G401 (cell line): ENCODE results near the gene C1QL2. TPM values are rescaled to one million over a fixed set of nuclear protein-coding genes. Genes with fewer than 3 reads are reported as not detected.

Experiments used
- DNase-seq: peaks from one replicate; pipeline ENCODE4 v3.0.0-alpha.2; 2015; ENCODE audit warnings: low spot score
- in situ Hi-C: cut with HindIII; loops from 2 replicates; pipeline ENCODE4 v1.10.0; 2016; ENCODE audit warnings: low sequenced_read_pairs, mixed read lengths
- total RNA-seq: library from RNA; depleted of rRNA; stranded (reverse); fragments of >200 nt; shearing (Covaris generic); gene quantifications from 2 replicates; pipeline ENCODE4 v1.2.3, GENCODE V29; 2014; rRNA removed

C1QL2 gene
- total RNA-seq, 1 experiment from 2014 or later = not detected

- in situ Hi-C loops = no loop called here
- no peak for DNase-seq
Observed at GRCh38 chr2:119113489-119113770, 45.1 kb downstream of the C1QL2 start.

- in situ Hi-C loops = no loop called here
Observed at GRCh38 chr2:119112770-119113488, 45.6 kb downstream of the C1QL2 start.

GRCh38 chr2:119112230-119112629, 46.3 kb downstream of the C1QL2 start:
- DNase-seq = no peak
- in situ Hi-C loops = no loop called here

More at GRCh38 chr2:119112770-119113488, 45.6 kb downstream of the C1QL2 start:
- no peak for DNase-seq

- DNase-seq = no peak
- in situ Hi-C loops = no loop called here
Observed at GRCh38 chr2:119111115-119111975, 47.2 kb downstream of the C1QL2 start.

- in situ Hi-C loops = no loop called here
- DNase-seq = no peak
Observed at GRCh38 chr2:119109866-119110265, 48.7 kb downstream of the C1QL2 start.

GRCh38 chr2:119108186-119108585, 50.4 kb downstream of the C1QL2 start:
- DNase-seq = no peak
- in situ Hi-C loops = no loop called here

GRCh38 chr2:119106301-119106897, 52.2 kb downstream of the C1QL2 start:
- in situ Hi-C loops = no loop called here
- DNase-seq = no peak

Other genes with a start within 250 kb of the C1QL2 start
- not detected in 2 replicates for gene MARCO, start 216.6 kb downstream of the C1QL2 start, total RNA-seq
- gene STEAP3, start 65.1 kb upstream of the C1QL2 start, total RNA-seq = 3.3 and 6.0 TPM in 2 replicates
- 18.6 and 20.9 TPM in 2 replicates for gene C2orf76, start 208.1 kb upstream of the C1QL2 start, total RNA-seq
- 73.3 and 104 TPM in 2 replicates for gene DBI, start 208.2 kb upstream of the C1QL2 start, total RNA-seq